ENCODE results near the gene CEP57L1. TPM values are rescaled to one million over a fixed set of nuclear protein-coding genes. Genes with fewer than 3 reads are reported as not detected.
A peak's percentile ranks its signal among the peaks of the same experiment; 100 is the strongest.

CEP57L1 gene
- total and polyA plus RNA-seq, 4 donors: 3.8 to 22.1 (median 10.2) TPM

GRCh38 chr6:109118337-109118736 is 23.0 kb downstream of the CEP57L1 start:
- no peak overlapping the region for H3K4me3 ChIP-seq (ENCODE audit: low read depth in 1 of 3, low read length in 3 of 3)
- no peaks in the 10 kb centered on the region for H3K9me3 ChIP-seq (ENCODE audit: control insufficient read depth in 4 of 4, low read length in 3 of 4)
- no peaks in the 10 kb centered on the region for H3K36me3 ChIP-seq (ENCODE audit: control insufficient read depth in 4 of 4, insufficient read depth in 3 of 4, low read depth in 1 of 4, low read length in 3 of 4)
- H3K9ac ChIP-seq (ENCODE audit: low read depth in 1 of 2, low read length in 2 of 2): no peak overlapping the region
- H3K4me1 ChIP-seq (ENCODE audit: control insufficient read depth in 4 of 4, insufficient read depth in 4 of 4, low read length in 3 of 4): peaks cover 0 to 50% (median 22%) of the 10 kb centered on the region in 4 donors
- no peak for DNase-seq (ENCODE audit: low spot score)
- TF ChIP-seq, protein P1, sequence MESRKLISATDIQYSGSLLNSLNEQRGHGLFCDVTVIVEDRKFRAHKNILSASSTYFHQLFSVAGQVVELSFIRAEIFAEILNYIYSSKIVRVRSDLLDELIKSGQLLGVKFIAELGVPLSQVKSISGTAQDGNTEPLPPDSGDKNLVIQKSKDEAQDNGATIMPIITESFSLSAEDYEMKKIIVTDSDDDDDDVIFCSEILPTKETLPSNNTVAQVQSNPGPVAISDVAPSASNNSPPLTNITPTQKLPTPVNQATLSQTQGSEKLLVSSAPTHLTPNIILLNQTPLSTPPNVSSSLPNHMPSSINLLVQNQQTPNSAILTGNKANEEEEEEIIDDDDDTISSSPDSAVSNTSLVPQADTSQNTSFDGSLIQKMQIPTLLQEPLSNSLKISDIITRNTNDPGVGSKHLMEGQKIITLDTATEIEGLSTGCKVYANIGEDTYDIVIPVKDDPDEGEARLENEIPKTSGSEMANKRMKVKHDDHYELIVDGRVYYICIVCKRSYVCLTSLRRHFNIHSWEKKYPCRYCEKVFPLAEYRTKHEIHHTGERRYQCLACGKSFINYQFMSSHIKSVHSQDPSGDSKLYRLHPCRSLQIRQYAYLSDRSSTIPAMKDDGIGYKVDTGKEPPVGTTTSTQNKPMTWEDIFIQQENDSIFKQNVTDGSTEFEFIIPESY (IDR thresholded peaks at IDR 0.05): no peak
- no peak for TF ChIP-seq RAD21 (IDR thresholded peaks at IDR 0.05)
- no peak for TF ChIP-seq YY1 (IDR thresholded peaks at IDR 0.05)
- TF ChIP-seq HNF4G (IDR thresholded peaks at IDR 0.05): no peak
- TF ChIP-seq FOXA1 (IDR thresholded peaks at IDR 0.05): no peak
- no peak for TF ChIP-seq FOXA2 (IDR thresholded peaks at IDR 0.05)
- TF ChIP-seq TAF1 (conservative IDR thresholded peaks at IDR 0.05): no peak
- TF ChIP-seq REST (IDR thresholded peaks at IDR 0.05): no peak
- TF ChIP-seq RXRA (IDR thresholded peaks at IDR 0.05): no peak
- TF ChIP-seq CTCF (IDR thresholded peaks at IDR 0.05; ENCODE audit: low read depth, low read length, missing input control): no peak
- TF ChIP-seq JUND (IDR thresholded peaks at IDR 0.05): no peak
- TF ChIP-seq, protein P2, sequence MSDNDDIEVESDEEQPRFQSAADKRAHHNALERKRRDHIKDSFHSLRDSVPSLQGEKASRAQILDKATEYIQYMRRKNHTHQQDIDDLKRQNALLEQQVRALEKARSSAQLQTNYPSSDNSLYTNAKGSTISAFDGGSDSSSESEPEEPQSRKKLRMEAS (IDR thresholded peaks at IDR 0.05): no peak
- TF ChIP-seq SP1 (IDR thresholded peaks at IDR 0.05): no peak
- no peak for TF ChIP-seq GABPA (IDR thresholded peaks at IDR 0.05 in 1 of 2, conservative IDR thresholded peaks at IDR 0.05 in 1 of 2)
- TF ChIP-seq, protein P3, sequence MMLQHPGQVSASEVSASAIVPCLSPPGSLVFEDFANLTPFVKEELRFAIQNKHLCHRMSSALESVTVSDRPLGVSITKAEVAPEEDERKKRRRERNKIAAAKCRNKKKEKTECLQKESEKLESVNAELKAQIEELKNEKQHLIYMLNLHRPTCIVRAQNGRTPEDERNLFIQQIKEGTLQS (IDR thresholded peaks at IDR 0.05): no peak
- no peak for TF ChIP-seq EGR1 (IDR thresholded peaks at IDR 0.05; ENCODE audit: low read depth in 2 of 2)
- no peak for TF ChIP-seq NR2F2 (IDR thresholded peaks at IDR 0.05)
- no peak for TF ChIP-seq HNF4A (conservative IDR thresholded peaks at IDR 0.05)
- peak overlapping the region; percentile 82 to 84 for H3K27ac ChIP-seq (ENCODE audit: low read depth in 1 of 2, low read length in 2 of 2)
- H3K27me3 ChIP-seq (ENCODE audit: control insufficient read depth in 4 of 4, insufficient read depth in 4 of 4, low read length in 3 of 4): no peaks in the 10 kb centered on the region
- WGBS: 62% methylated on average over 5 of the region's 5 CpGs

Measured in liver (tissue), 9 donors.